AG04450 (cell line): ENCODE results near the gene DSP. TPM values are rescaled to one million over a fixed set of nuclear protein-coding genes. Genes with fewer than 3 reads are reported as not detected.

ENCODE experiments used
- CTCF ChIA-PET: fragments of 300-600, 350-600 bp; formaldehyde crosslinking; extraction: SDS; loops from one replicate; lab custom pipeline; 2022; ENCODE audit warnings: antibody characterized with exemption, inconsistent platforms; lab: Charles Lee
- POLR2A ChIA-PET: fragments of 350-600 bp; formaldehyde crosslinking; extraction: SDS; loops from one replicate; lab custom pipeline; 2021; ENCODE audit warnings: antibody characterized with exemption, inconsistent platforms; lab: Yijun Ruan, JAX
- DNase-seq: peaks from one replicate; pipeline ENCODE4 v3.0.0-alpha.2; 2011; ENCODE audit warnings: low read depth, low spot score
- H3K27ac ChIP-seq: one replicate; pipeline ENCODE4 v1.5.1; 2012; ENCODE audit warnings: low read depth, low read length, control low read depth
- H3K27me3 ChIP-seq: one replicate; pipeline ENCODE4 v1.6.0; 2012; ENCODE audit warnings: low read length; ENCODE audit not compliant: control insufficient read depth, insufficient read depth
- H3K4me3 ChIP-seq: 2 replicates; pipeline ENCODE4 v1.5.1; 2011; ENCODE audit warnings: mild to moderate bottlenecking, low read depth, low read length, control low read depth
- H3K9me3 ChIP-seq: 2 replicates; pipeline ENCODE4 v1.5.1; 2012; ENCODE audit warnings: low read length; ENCODE audit not compliant: control insufficient read depth, insufficient read depth
- polyA plus RNA-seq: library from polyadenylated mRNA; depleted of rRNA; stranded (reverse); fragments of >200 nt; gene quantifications from 2 replicates; pipeline ENCODE4 v1.2.3, GENCODE V29; 2011
- TF ChIP-seq, protein P1 (sequence below): IDR thresholded peaks from 2 replicates; pipeline ENCODE4 v1.5.1; 2011; ENCODE audit warnings: low read depth, low read length, control low read depth, inconsistent platforms

The DSP gene
- polyA plus RNA-seq, 1 experiment = 3.6 TPM

DNA sequence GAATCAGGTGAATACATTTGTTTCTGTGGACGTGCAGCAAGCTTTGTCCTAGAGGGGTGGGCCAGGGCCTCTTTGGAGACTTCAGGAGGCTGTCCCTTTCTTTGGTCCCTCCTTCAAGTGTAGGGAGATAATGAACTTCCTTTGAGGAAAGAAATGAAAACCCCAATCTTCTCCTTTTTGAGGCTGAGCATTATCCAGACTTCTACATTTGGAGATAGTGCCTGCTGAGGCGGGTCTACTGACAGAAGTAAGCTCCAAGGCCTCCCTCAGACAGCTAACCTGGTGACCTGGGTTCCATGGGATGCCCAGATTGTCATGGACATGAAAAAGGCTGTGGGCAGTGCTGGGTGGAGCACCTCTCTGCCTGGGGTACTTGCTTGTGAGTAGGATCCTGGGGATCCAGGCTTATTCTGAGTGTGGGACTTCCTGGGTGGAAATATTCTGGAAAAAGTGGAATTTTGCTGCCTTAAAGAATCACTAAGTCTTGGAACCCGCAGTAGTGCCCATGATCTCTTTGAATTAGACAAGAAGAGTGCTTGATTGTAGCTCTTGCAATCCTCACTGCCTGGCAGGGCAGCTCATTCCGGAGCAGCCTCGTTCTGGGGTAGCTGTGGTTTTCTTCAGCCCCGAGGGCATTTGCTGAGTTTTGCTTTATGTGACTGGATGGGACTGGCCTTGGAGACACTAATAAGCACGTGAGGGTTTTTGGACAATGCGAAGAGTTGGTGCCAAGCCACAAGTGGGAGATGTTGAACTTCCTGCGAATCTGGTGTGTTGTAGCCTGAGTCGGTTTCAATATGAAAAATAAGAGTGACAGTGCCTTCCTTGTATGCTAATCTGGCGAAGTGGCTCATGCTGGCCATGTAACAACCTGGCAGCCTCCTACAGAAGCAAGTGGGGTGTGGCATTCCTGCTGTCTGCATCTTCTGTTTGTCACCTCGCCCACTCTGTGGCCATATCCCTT is 76.6 kb downstream of the DSP start:
- no peaks in the 10 kb centered on the region for H3K27me3 ChIP-seq
- H3K4me3 ChIP-seq = no peak overlapping the region
- ChIA-PET POLR2A (no interaction called here), CTCF (interaction anchor here (1.0 to 4.8 kb wide), 4 partner anchors 342 to 441 kb away, joined by 3 to 65 read pairs (median 14); no protein-coding TSS in a partner anchor)
- H3K27ac ChIP-seq = no peak overlapping the region
- DNase-seq = no peak
- TF ChIP-seq, protein P1, sequence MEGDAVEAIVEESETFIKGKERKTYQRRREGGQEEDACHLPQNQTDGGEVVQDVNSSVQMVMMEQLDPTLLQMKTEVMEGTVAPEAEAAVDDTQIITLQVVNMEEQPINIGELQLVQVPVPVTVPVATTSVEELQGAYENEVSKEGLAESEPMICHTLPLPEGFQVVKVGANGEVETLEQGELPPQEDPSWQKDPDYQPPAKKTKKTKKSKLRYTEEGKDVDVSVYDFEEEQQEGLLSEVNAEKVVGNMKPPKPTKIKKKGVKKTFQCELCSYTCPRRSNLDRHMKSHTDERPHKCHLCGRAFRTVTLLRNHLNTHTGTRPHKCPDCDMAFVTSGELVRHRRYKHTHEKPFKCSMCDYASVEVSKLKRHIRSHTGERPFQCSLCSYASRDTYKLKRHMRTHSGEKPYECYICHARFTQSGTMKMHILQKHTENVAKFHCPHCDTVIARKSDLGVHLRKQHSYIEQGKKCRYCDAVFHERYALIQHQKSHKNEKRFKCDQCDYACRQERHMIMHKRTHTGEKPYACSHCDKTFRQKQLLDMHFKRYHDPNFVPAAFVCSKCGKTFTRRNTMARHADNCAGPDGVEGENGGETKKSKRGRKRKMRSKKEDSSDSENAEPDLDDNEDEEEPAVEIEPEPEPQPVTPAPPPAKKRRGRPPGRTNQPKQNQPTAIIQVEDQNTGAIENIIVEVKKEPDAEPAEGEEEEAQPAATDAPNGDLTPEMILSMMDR = no peak
- no peaks in the 10 kb centered on the region for H3K9me3 ChIP-seq

- ChIA-PET CTCF (interaction anchor here (0.8 to 1.7 kb wide), 3 partner anchors 10 to 438 kb away, joined by 3 to 6 read pairs (median 3); no protein-coding TSS in a partner anchor), POLR2A (no interaction called here)
- DNase-seq = no peak
- Histone ChIP-seq H3K9me3 (no peaks in the 10 kb centered on the region), H3K4me3 (no peak overlapping the region), H3K27me3 (no peaks in the 10 kb centered on the region), H3K27ac (no peak overlapping the region)
- TF ChIP-seq, protein P1 = no peak
Measured at GRCh38 chr6:7621761-7622160, 80.3 kb downstream of the DSP start.

DNA sequence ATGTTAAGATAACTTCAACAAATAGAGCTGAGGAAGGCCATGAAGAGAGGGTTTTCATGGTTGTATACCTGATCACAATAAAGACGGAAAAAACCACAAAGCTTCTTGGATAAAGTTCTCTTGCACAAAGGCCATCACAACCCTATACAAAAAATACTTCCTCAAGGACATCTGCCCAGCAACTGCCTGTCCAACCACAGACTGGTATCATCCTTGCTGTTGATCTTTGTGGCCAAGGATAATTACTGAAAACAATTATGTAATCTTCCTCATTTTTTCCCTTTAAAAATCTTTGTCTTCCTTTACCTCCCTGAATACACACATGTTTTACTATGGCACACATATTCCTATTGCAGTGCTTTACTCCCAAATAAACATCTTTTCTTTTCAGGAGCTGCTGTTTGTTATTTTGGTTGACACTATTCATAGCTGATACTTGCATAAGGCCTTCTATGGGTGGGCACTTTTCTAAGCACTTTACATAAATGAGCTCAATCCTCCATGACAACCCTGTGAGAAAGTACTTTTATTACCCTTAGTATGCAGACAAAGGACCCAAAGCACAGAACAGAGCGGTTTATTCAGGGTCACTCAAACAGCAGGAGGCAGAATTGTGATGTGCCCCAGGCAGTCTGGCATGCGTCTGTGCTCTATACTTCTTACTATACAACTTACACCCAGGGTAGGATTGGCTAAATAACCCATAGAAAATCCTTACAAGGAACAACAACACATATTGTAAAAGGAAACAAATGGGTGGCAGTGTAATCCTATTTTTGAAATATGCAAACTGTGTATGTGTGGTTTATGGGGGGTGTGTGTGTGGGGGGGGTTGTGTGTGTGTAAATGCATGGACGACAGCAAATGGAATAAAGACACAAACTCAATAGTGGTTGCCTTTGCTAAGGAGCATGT is 83.6 kb downstream of the DSP start:
- TF ChIP-seq, protein P1 = no peak
- CTCF ChIA-PET = interaction anchor here (0.5 to 1.7 kb wide), 5 partner anchors 9 to 951 kb away, joined by 3 to 6 read pairs (median 4); no protein-coding TSS in a partner anchor
- no peaks in the 10 kb centered on the region for H3K27me3 ChIP-seq
- H3K4me3 ChIP-seq = no peak overlapping the region
- DNase-seq = no peak
- POLR2A ChIA-PET = no interaction called here
- no peak overlapping the region for H3K27ac ChIP-seq
- no peaks in the 10 kb centered on the region for H3K9me3 ChIP-seq

- ChIA-PET CTCF (interaction anchor here (0.9 to 1.2 kb wide), 2 partner anchors 12 to 14 kb away, joined by 3 read pairs; no protein-coding TSS in a partner anchor), POLR2A (no interaction called here)
- no peaks in the 10 kb centered on the region for H3K27me3 ChIP-seq
- no peak overlapping the region for H3K4me3 ChIP-seq
- no peak for DNase-seq
- no peaks in the 10 kb centered on the region for H3K9me3 ChIP-seq
- TF ChIP-seq, protein P1 = no peak
- H3K27ac ChIP-seq = no peak overlapping the region
Measured at GRCh38 chr6:7628479-7628878, 87.0 kb downstream of the DSP start.
